Right kidney (tissue), 1 donor: ENCODE measurements around the gene IRF3.
A peak's percentile ranks its signal among the peaks of the same experiment; 100 is the strongest.

Source experiments
- DNase-seq: peaks from one replicate; pipeline ENCODE4 v3.0.0-alpha.2; 2016

IRF3 gene

DNA sequence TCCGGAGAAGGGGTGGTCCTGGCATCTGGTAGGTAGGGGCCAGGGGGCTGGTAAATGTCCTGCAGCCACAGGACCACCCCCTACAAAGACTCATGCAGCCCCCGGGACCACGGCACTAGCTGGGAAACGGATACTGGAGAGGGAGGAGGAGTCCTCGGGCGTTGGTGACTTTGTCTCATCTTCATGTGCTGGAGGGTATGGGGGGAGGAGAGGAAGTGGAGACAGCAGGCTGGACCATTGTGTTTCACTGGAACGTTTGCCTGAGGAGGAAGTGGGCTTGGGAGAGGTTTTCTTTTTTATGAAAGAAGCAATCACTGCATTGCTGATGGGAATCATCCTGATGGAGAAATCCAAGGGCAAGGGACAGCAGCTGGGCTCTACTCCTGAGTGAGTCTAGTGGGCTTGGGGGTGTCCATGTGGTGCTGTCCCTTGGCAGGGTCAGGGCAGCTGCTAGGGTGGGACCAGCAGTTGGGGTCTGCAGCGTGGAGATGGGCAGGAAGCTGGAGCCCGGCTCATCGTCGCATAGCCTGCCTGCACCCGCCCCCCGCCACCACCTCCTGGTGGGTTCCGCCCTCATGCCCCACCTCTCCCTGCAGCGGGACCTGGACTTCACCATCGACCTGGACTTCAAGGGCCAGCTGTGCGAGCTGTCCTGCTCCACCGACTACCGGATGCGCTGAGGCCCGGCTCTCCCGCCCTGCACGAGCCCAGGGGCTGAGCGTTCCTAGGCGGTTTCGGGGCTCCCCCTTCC lies 22.1 kb upstream of the IRF3 start:
- DNase-seq: no peak

- DNase-seq: no peak
Measured at GRCh38 chr19:49687150-49687549, 21.5 kb upstream of the IRF3 start.

DNA sequence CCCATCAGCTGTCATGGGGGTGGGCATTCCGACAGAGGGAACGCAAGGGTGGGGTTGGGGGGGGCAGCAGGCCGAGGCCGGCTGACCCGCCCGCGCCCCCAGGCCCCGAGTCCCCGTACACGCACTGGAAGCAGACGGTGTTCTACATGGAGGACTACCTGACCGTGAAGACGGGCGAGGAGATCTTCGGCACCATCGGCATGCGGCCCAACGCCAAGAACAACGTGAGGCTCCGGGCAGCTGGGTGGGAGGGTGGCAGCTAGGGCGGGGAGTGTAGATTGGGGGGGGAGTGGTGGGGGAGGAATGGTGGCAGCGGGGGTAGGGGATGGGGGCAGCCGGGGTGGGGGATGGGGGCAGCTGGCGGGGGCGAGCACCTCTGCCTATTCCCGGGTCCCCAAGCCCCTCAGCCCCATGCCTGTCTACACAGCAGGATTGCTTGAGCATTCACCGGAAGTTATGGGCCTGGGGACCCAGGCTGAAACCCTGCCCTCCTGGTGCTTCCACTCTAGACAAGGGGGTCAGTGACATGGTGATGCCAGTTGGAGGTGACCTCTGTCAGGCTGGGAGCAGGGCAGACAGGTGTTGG lies 20.9 kb upstream of the IRF3 start:
- DNase-seq: no peak

DNA sequence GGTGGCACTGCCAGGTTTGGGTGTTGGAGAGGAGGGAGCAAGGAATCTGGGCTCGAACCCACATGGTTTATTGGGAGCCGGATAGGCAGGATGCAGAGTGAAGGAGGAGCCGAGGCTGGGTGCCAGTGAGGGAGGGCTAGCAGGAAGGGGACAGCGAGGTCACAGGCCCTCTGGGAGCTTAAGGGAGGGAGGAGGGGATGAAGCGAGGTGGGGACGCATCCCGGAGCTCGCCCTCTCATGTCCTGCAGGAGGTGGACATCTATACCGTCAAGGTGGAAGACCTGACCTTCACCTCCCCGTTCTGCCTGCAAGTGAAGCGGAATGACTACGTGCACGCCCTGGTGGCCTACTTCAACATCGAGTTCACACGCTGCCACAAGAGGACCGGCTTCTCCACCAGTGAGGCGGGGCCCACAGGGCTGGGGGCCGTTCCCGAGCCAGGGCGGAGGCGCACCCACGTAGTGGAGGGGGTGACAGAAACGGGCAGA lies 20.2 kb upstream of the IRF3 start:
- no peak for DNase-seq

- no peak for DNase-seq
Measured at GRCh38 chr19:49684983-49685553, 19.4 kb upstream of the IRF3 start.

GRCh38 chr19:49684251-49684982 lies 18.8 kb upstream of the IRF3 start:
- DNase-seq: no peak

DNA sequence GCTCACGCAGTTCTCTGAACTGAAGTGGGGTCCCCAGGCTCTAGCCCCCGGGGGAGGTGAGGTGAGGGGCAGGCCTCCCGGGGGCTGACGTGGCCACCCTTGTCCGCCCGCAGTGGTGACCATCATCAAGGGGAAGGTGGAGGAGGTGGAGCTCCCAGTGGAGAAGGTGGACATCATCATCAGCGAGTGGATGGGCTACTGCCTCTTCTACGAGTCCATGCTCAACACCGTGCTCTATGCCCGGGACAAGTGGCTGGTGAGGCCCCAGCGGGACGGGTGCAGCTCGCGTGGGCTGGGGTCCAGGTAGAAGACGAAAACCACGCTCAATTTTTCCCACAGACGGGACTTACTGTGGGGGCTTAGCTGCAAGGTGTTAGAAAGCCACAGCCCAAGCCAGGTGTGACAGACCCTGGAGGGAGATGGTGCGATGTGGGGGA lies 18.2 kb upstream of the IRF3 start:
- no peak for DNase-seq

DNA sequence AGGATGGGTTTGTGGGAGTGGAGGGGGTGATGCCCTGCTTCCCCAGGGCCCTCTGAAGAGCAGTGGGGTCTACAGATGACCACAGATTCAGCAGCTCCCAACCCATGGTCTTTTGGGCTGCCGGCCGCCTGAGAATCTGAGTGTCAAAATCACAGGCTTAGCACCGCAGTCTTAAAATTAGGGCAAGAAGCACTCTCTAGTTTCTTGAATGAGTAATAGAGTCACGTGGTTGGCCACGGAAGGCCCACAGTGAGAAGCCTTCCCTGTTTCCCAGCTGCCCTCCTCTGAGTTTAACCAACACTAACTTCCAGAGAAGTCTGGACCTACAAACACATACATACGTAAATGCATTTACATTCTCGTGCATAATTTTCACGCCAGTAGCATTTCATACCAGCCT lies 16.6 kb upstream of the IRF3 start:
- DNase-seq: no peak

DNA sequence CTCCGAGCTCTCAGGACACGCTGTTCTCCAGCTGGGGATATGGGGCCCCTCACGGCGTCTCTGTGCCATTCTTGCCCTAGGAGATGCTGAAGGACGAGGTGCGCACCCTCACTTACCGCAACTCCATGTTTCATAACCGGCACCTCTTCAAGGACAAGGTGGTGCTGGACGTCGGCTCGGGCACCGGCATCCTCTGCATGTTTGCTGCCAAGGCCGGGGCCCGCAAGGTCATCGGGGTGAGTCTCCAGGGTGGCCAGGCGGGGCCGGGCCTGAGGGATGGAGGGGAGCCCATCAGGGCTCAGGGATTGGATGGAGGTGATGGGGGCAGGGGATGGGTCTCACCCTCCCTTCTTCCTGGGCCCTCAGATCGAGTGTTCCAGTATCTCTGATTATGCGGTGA lies 16.2 kb upstream of the IRF3 start:
- no peak for DNase-seq

DNA sequence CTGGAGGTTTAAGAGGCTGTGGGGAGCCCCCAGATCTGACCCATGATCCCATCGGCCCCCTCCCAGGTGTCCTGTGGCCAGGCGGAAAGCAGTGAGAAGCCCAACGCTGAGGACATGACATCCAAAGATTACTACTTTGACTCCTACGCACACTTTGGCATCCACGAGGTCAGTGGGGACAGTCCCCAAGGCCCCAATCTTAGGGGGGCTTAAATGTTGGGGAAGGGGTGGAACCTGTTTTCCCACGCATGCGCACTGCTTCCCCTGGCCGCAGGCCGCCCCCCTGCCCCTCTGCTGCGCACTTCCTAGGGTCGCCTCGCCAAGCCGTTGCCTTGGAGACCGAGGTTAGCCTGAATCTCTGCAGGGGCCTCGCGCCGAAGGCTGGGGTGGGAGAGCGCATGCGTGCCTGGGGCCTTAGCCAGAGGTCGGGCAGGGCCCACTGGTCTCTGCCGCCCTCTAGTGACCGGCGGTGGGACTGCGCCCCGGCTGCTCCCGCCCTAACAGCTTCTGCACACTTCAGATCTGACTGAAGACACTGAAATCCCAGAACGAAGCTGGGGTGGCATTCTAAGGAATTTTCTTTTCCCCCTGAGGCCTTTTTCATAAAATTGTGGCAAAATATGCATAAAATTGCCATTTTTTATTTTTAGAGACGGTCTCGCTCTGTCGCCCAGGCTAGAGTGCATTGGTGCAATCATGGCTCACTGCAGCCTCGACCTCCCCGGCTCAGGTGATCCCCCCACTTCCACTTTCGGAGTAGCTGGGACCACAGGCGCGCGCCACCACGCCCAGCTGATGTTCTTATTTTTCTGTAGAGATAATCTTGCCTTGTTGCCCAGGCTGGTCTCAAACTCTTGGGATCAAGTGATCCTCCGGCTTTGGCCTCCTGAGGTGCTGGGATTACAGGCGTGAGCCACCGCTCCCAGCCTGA lies 15.0 kb upstream of the IRF3 start:
- DNase-seq: peak; percentile 77

GRCh38 chr19:49679771-49680413 lies 14.2 kb upstream of the IRF3 start:
- no peak for DNase-seq

- DNase-seq: no peak
Measured at GRCh38 chr19:49678985-49679770, 13.5 kb upstream of the IRF3 start.

DNA sequence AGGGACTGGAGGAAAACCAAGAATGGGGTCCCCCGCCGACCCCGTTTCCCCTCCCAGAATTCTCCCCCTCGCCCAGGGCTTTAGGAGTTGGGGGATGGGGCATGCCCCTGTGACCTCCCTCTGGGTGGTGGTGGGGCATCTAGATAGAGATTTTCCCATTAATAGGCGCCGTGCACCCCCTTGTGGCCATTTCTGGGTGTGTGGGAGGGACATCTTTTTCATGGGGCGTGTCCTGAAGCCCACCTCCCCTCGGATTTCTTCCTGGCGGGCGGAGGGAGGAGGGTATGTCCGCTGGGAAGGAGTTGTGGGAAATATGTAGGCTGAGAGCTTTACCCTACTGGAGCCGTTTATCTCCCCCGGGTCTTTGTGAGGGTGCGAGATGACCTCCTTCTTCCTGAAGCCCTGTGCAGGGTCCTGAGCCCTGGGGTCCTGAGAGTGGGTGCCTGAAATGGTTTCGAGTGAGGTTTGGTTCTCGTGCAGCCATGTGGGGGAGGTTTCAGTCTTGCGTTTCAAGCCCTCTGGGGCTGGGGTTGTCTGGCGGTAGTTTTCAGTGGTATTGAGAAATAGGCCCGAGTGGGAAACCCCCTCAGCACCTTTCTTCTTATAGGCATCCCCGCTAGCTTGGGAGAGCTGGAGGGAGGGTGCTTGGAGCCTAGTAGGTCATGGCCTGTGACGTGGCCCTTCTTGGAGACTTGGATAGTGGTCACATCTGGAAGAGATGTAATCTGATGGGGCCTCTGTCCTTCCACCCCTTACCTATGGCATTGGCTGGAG lies 12.4 kb upstream of the IRF3 start:
- DNase-seq: peak; percentile 79

- no peak for DNase-seq
Measured at GRCh38 chr19:49677231-49677900, 11.7 kb upstream of the IRF3 start, which contains the start of gene PRMT1. TSS of gene PRMT1 (plus strand) at chr19:49677271. CDS start at chr19:49677281, 10 bp downstream.

- peak; percentile 96 for DNase-seq
Measured at GRCh38 chr19:49676784-49677230, 11.2 kb upstream of the IRF3 start.

GRCh38 chr19:49676136-49676783 lies 10.6 kb upstream of the IRF3 start:
- peak; percentile 95 for DNase-seq

GRCh38 chr19:49672131-49672919 lies 6.7 kb upstream of the IRF3 start:
- DNase-seq: peak; percentile 77
